Tibial nerve (tissue), 4 donors: ENCODE measurements around the gene MAPK1.

Source experiments
- EP300 ChIP-seq, 2 donors: sonication (generic); formaldehyde crosslinking; IDR thresholded peaks; one replicate each; pipeline ENCODE4 v1.6.1; 2017; ENCODE audit warnings: antibody characterized with exemption in 2 of 2, mild to moderate bottlenecking in 1 of 2
- TF ChIP-seq, protein P1 (sequence below), 5 experiments: fragments of 200-600 bp in 3 of 5; fragments of 450-650 bp in 2 of 5; sonication (generic) in 3 of 5; IDR thresholded peaks; one replicate each; pipeline ENCODE4 v1.5.1; 2016 to 2019; ENCODE audit warnings: antibody characterized with exemption in 5 of 5, mild to moderate bottlenecking in 3 of 5, moderate library complexity in 2 of 5

DNA sequence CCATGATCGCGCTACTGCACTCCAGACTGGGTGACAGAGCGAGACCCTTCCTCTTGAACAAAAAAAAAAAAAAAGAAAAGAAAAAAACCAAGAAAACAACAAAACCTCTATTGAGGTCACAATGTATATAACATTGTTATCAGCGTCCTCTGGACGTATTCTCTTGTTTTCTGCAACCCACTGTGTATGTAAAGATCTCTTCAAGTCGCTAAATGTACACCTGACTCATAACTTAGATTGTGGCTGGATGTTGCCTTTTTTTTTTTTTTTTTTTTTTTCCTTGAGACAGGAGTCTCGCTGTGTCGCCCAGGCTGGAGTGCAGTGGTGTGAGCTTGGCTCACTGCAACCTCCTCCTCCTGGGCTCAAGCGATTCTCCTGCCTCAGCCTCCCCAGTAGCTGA, 130.5 kb downstream of the MAPK1 start:
- no peak for TF ChIP-seq EP300 (IDR thresholded peaks at IDR 0.05)
- TF ChIP-seq, protein P1, sequence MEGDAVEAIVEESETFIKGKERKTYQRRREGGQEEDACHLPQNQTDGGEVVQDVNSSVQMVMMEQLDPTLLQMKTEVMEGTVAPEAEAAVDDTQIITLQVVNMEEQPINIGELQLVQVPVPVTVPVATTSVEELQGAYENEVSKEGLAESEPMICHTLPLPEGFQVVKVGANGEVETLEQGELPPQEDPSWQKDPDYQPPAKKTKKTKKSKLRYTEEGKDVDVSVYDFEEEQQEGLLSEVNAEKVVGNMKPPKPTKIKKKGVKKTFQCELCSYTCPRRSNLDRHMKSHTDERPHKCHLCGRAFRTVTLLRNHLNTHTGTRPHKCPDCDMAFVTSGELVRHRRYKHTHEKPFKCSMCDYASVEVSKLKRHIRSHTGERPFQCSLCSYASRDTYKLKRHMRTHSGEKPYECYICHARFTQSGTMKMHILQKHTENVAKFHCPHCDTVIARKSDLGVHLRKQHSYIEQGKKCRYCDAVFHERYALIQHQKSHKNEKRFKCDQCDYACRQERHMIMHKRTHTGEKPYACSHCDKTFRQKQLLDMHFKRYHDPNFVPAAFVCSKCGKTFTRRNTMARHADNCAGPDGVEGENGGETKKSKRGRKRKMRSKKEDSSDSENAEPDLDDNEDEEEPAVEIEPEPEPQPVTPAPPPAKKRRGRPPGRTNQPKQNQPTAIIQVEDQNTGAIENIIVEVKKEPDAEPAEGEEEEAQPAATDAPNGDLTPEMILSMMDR (IDR thresholded peaks at IDR 0.05): no peak
